Sigmoid colon (tissue), 7 donors: ENCODE results near the gene PCDHGA8. TPM values are rescaled to one million over a fixed set of nuclear protein-coding genes. Genes with fewer than 3 reads are reported as not detected.
A peak's percentile ranks its signal among the peaks of the same experiment; 100 is the strongest.

Source experiments
- DNase-seq: peaks from one replicate; pipeline ENCODE4 v3.0.0-alpha.2; 2019
- H3K27ac ChIP-seq, 4 donors: fragments of 200-600 bp; sonication (generic); one replicate each; pipeline ENCODE4 v1.5.1; 2016 to 2019; ENCODE audit warnings: mild to moderate bottlenecking in 1 of 4
- H3K27me3 ChIP-seq, 3 donors: fragments of 200-600 bp; sonication (generic); one replicate each; pipeline ENCODE4 v1.5.1; 2019; ENCODE audit warnings: mild to moderate bottlenecking in 1 of 3
- H3K36me3 ChIP-seq, 4 donors: fragments of 200-600 bp; sonication (generic); one replicate each; pipeline ENCODE4 v1.5.1; 2016 to 2019
- H3K4me1 ChIP-seq, 4 donors: fragments of 200-600 bp; sonication (generic); one replicate each; pipeline ENCODE4 v1.5.1; 2017 to 2019
- H3K4me3 ChIP-seq, 4 donors: fragments of 200-600 bp; sonication (generic); one replicate each; pipeline ENCODE4 v1.5.1; 2017 to 2019; ENCODE audit warnings: mild to moderate bottlenecking in 2 of 4, moderate library complexity in 1 of 4
- H3K9me3 ChIP-seq, 4 donors: fragments of 200-600 bp in 3 of 4; sonication (generic) in 3 of 4; one replicate each; pipeline versions ENCODE4 v1.5.1 to v1.6.1; 2013 to 2019
- EP300 ChIP-seq, 4 donors: sonication (generic); formaldehyde crosslinking; IDR thresholded peaks; one replicate each; pipeline ENCODE4 v1.6.1; 2017; ENCODE audit warnings: antibody characterized with exemption in 4 of 4
- POLR2A ChIP-seq, 2 donors: fragments of 450-650 bp; IDR thresholded peaks; one replicate each; pipeline ENCODE4 v1.6.1; 2016; ENCODE audit warnings: antibody characterized with exemption in 2 of 2, mild to moderate bottlenecking in 2 of 2, moderate library complexity in 2 of 2
- POLR2AphosphoS5 ChIP-seq, 4 donors: sonication (generic); formaldehyde crosslinking; IDR thresholded peaks; one replicate each; pipeline ENCODE4 v1.6.1; 2017; ENCODE audit warnings: antibody characterized with exemption in 4 of 4
- WGBS, 2 donors: extraction: QIAGEN DNeasy Blood & Tissue Kit; methylation state at CpG; one replicate each; pipeline ENCODE4 v1.1.7; 2013; 5-methylcytosine and 5-hydroxymethylcytosine counted together
- intact Hi-C: fragments of 100-400 bp; cut with DNase I; formaldehyde crosslinking; loops from one replicate; pipeline ENCODE4 v1.15.1; 2023
- polyA plus RNA-seq, 3 donors: library from polyadenylated mRNA; stranded (reverse); fragments of 200-250 nt; gene quantifications; one replicate each; pipeline ENCODE4 v1.2.3, GENCODE V29; 2013
- total RNA-seq, 4 donors: library from RNA; depleted of rRNA; stranded (reverse); fragments of >200 nt; gene quantifications; one replicate each; pipeline ENCODE4 v1.1.0, GENCODE V29; 2016
- TF ChIP-seq, protein P1 (sequence below), 4 experiments: fragments of 450-650 bp in 3 of 4; fragments of 200-600 bp in 1 of 4; IDR thresholded peaks; one replicate each; pipeline ENCODE4 v1.5.1; 2016 to 2019; ENCODE audit warnings: antibody characterized with exemption in 4 of 4, mild to moderate bottlenecking in 3 of 4, moderate library complexity in 2 of 4
- donor health status: healthy with polysubstance abuse.
- donor health status: Bipolar disorder and iron deficiency.
- donor health status: healthy.

PCDHGA8 gene
- total RNA-seq (1 to 10 TPM; 4.4 to 7.9 (median 6.6) TPM), polyA plus RNA-seq (under 1 TPM in 1 of 3 donors, not detected in 2; 0.16 TPM)

DNA sequence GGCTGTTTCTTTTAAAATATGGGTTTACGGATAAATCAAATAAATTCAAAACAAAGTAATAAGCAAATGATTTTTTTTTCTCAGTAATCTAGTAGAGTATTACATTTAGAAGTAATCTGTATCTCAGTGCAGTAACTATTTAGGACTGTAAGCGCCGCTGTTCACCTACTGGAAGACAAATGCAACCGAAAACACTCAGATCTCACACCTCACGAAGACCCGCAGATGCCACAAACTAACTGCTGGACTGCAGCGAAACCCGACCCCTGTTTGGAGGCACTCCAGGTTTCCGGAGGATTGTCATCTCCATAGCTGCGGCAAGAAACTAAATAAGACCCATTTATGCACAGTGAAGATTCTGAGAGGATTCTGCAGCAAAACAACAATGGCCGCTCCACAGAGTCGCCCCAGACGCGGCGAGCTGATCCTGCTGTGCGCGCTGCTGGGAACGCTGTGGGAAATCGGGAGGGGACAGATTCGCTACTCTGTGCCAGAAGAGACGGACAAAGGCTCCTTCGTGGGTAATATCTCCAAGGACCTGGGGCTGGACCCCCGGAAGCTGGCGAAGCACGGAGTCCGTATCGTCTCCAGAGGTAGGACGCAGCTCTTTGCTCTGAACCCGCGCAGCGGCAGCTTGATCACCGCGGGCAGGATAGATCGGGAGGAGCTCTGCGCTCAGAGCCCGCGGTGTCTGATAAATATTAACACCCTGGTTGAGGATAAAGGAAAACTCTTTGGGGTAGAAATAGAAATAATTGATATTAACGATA lies at the start of gene PCDHGA8:
TSS of gene PCDHGA8 (plus strand) at position 205 of the 770 bp plus-strand sequence. CDS start at position 386, 181 bp downstream.
- Histone ChIP-seq H3K27ac (no peak within 1 kb of the TSS), H3K9me3 (peaks cover 36 to 91% (median 64%) of the 10 kb centered on the region in 4 donors)
- 34 to 60% methylated on average over 38 of the region's 38 CpGs for WGBS, 2 donors

GRCh38 chr5:141342773-141343172 lies 49.7 kb upstream of the PCDHGA8 start:
- H3K4me3 ChIP-seq: no peak overlapping the region
- WGBS, 2 donors: 10 to 21% methylated on average over 1 of the region's 1 CpG
- H3K27me3 ChIP-seq: peaks cover 0 to 37% (median 0%) of the 10 kb centered on the region in 3 donors
- H3K27ac ChIP-seq: no peak overlapping the region
- DNase-seq: no peak
- H3K4me1 ChIP-seq: no peaks in the 10 kb centered on the region
- H3K36me3 ChIP-seq: no peaks in the 10 kb centered on the region
- TF ChIP-seq POLR2AphosphoS5 (IDR thresholded peaks at IDR 0.05) (no peak), POLR2A (IDR thresholded peaks at IDR 0.05) (no peak), EP300 (IDR thresholded peaks at IDR 0.05) (no peak)
- TF ChIP-seq, protein P1, sequence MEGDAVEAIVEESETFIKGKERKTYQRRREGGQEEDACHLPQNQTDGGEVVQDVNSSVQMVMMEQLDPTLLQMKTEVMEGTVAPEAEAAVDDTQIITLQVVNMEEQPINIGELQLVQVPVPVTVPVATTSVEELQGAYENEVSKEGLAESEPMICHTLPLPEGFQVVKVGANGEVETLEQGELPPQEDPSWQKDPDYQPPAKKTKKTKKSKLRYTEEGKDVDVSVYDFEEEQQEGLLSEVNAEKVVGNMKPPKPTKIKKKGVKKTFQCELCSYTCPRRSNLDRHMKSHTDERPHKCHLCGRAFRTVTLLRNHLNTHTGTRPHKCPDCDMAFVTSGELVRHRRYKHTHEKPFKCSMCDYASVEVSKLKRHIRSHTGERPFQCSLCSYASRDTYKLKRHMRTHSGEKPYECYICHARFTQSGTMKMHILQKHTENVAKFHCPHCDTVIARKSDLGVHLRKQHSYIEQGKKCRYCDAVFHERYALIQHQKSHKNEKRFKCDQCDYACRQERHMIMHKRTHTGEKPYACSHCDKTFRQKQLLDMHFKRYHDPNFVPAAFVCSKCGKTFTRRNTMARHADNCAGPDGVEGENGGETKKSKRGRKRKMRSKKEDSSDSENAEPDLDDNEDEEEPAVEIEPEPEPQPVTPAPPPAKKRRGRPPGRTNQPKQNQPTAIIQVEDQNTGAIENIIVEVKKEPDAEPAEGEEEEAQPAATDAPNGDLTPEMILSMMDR (IDR thresholded peaks at IDR 0.05): no peak
- peaks cover 31 to 89% (median 58%) of the 10 kb centered on the region in 4 donors for H3K9me3 ChIP-seq
- intact Hi-C loops: no loop called here

More for the DNA sequence above, at the start of gene PCDHGA8:
- Histone ChIP-seq H3K36me3 (no peaks in the 10 kb centered on the region), H3K4me1 (no peaks in the 10 kb centered on the region), H3K27me3 (peaks cover 0 to 17% (median 0%) of the 10 kb centered on the region in 3 donors), H3K4me3 (no peak within 1 kb of the TSS)
- intact Hi-C loops: no loop called here
- TF ChIP-seq, protein P1 (IDR thresholded peaks at IDR 0.05): no peak
- TF ChIP-seq POLR2AphosphoS5 (IDR thresholded peaks at IDR 0.05) (no peak), EP300 (IDR thresholded peaks at IDR 0.05) (no peak), POLR2A (IDR thresholded peaks at IDR 0.05) (no peak)
- DNase-seq: no peak

GRCh38 chr5:141343242-141343952 lies 49.0 kb upstream of the PCDHGA8 start, which contains the start of gene PCDHGA3:
Gene PCDHGA3 (plus strand): TSS chr5:141343829. CDS start chr5:141344034, 205 bp downstream.
- no peaks in the 10 kb centered on the region for H3K36me3 ChIP-seq
- H3K9me3 ChIP-seq: peaks cover 31 to 88% (median 54%) of the 10 kb centered on the region in 4 donors
- no peaks in the 10 kb centered on the region for H3K4me1 ChIP-seq
- peaks cover 0 to 37% (median 0%) of the 10 kb centered on the region in 3 donors for H3K27me3 ChIP-seq
- no peak for DNase-seq
- no peak for TF ChIP-seq POLR2AphosphoS5 (IDR thresholded peaks at IDR 0.05)
- no peak for TF ChIP-seq EP300 (IDR thresholded peaks at IDR 0.05)
- TF ChIP-seq POLR2A (IDR thresholded peaks at IDR 0.05): no peak
- TF ChIP-seq, protein P1 (IDR thresholded peaks at IDR 0.05): no peak
- 33 to 37% methylated on average over 9 of the region's 9 CpGs for WGBS, 2 donors
- intact Hi-C loops: no loop called here
- H3K27ac ChIP-seq: no peak within 1 kb of the TSS
- peak within 1 kb of the TSS in 2 of 4 donors; percentile 13 to 22 for H3K4me3 ChIP-seq

DNA sequence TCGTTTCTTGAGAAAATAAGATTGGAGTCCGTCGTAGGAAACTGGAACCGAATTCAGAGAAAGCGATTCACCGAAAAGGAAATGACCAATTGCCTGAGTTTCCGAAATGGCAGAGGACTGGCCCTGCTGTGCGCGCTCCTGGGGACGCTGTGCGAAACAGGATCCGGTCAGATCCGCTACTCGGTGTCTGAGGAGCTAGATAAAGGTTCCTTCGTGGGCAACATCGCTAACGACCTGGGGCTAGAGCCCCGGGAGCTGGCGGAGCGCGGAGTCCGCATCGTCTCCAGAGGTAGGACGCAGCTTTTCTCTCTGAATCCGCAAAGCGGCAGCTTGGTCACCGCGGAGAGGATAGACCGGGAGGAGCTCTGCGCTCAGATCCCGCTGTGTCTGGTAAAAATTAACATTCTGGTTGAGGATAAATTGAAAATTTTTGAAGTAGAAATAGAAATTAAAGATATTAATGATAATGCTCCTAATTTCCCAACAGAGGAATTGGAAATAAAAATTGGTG lies 48.4 kb upstream of the PCDHGA8 start:
- H3K36me3 ChIP-seq: no peaks in the 10 kb centered on the region
- WGBS, 2 donors: 36 to 60% methylated on average over 31 of the region's 31 CpGs
- TF ChIP-seq POLR2A (IDR thresholded peaks at IDR 0.05): no peak
- TF ChIP-seq EP300 (IDR thresholded peaks at IDR 0.05): no peak
- TF ChIP-seq, protein P1 (IDR thresholded peaks at IDR 0.05): no peak
- no peak for TF ChIP-seq POLR2AphosphoS5 (IDR thresholded peaks at IDR 0.05)
- peak overlapping the region in 2 of 4 donors; percentile 13 to 22 for H3K4me3 ChIP-seq
- peaks cover 26 to 86% (median 51%) of the 10 kb centered on the region in 4 donors for H3K9me3 ChIP-seq
- H3K27ac ChIP-seq: no peak overlapping the region
- peaks cover 0 to 43% (median 0%) of the 10 kb centered on the region in 3 donors for H3K27me3 ChIP-seq
- H3K4me1 ChIP-seq: no peaks in the 10 kb centered on the region
- intact Hi-C loops: no loop called here
- DNase-seq: no peak
